ENCODE measurements around the gene PRR20G. TPM values are rescaled to one million over a fixed set of nuclear protein-coding genes. Genes with fewer than 3 reads are reported as not detected.

Gene PRR20G
- total RNA-seq, 1 experiment from 2014 or later = not detected

DNA sequence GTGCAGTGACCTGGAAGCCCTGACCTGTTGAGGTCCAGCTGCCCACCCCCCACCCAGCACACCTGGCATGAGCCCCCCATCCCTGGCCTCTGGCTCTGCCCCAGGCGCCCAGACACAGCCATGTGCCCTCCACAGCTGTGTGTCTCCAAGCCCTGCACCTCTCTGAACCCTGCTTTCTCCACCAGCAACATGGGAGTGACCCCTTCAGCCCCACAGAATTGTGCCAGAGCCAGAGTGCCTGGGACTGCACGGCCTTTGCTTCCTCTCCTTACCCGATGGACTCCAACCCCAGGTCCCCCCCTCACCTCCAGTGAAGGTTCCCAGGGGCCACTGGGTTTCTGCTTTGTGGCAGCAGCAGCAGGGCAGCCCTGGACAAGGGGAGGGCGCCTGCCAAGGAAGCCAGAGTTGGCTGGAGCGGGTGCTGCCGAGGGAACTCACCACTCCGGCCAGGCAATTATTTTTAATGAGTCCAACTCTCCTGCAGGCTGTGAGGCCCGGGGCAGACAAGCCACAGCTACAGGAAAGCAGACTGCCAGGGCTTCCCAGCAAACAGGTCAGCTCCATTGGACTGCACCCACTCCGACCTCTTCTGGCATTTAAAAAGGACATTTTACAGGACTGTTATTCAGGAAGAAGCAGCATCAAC is 24.1 kb downstream of the PRR20G start:
- peak; percentile 24 for DNase-seq (ENCODE audit: low read depth)

DNA sequence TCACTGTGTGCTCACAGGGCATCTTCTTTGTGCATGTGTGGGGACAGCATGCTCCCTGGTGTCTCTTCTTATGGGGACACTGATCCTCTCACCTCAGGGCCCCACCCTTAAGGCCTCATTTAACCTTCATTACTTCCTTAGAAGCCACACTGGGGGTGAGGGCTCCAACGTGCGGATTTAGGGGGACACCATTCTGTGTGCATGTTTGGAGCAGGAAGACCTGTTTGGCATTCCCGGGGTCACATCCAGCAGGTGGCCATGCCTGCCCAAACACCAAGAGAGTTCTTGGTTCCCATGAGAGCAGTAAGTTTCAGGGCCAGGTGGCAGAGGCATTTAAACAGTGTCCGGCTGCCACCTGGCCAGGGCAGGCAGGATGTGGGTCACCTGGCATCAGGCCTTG is 24.8 kb downstream of the PRR20G start:
- DNase-seq (ENCODE audit: low read depth) = no peak

DNA sequence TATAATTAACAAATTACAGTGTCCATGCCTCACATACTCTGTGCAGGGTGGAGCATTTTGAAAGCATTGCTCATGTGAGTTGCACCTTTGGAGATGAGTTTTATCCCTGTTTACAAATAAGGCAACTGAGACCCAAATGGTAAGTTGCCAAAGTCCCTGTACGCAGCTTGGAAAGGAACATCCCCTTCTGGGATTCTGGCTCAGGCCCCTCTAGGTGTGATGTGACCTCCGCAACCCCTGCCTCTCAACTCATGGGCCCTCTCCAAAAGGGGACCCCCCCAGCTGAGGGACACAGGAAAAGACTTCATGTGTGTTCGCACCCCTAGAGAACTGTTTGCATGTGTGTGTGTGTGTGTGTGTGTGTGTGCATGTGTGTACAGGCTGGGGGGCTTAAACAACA is 25.3 kb downstream of the PRR20G start:
- no peak for DNase-seq (ENCODE audit: low read depth)

DNA sequence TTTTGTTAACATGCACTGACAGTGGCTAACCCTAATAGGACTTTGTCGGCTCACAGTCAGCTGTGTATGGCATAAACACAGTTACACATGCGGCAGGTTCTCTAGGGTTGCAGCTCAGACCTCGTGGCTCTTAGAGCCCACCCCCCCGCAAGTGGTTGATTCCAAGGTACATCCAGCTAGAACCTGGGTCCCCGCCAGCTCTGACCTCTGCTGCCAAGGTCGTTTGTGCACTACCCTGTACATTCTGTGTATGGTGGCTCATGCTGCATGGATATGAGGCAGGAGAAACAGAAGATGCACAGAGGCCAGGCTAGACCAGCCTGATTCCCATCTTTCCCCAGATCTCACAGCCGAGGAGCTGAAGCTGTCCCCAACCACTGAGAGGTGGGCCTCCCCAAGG is 25.9 kb downstream of the PRR20G start:
- no peak for DNase-seq (ENCODE audit: low read depth)

DNA sequence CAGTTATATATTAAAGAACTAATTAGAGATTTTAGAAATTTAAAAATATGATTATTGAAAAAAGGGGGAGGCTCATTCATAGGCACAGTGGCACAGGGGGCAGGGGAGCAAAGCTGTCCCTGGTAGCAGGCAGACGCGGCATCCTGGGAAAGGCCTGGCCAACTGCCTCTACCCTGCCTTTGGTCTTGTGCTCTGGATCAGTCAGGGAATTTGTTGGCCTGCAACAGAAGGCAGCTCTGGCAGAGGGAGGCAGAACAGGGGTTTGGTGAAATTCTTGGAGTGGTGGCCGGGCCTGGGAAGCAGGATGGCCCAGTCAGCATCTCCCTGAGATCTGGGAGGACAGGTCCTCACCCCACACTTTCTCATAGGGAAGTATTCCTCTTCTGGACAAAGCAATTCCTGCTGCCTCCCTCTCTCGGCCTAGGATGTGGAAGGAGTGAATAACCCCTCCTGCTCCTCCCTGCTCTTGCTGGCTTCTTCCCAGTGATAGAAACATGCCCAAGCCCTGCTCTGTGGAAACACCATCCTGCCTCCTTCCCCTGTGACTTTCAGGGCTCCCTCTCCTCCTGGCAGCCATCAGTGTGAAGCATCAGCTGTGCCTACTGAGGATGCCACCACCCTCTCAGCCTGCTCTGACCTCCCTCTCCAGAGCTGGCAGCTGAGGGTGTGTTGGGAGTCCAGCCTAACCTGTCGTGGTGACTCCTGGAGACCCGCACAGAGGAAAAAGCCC is 26.9 kb downstream of the PRR20G start:
- DNase-seq (ENCODE audit: low read depth) = no peak

DNA sequence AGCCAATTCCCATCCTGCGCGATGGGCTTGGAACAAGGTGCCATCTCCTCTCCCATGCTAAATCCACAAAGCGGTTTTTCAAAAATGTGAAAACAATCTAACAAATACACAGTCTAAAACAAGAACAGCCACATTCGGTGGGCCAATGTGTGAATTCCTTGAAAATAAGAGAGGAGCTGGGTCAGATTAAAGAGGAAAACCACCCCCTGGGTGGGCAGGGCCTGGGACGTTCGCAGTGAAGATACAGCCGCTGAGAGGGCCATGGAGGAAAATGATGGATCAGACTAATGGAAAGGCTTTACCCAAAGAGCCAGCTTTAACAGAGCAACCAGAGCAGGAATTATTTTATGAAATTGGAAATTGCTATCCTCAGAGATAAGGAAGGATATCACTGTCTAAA is 27.4 kb downstream of the PRR20G start:
- DNase-seq (ENCODE audit: low read depth) = no peak

DNA sequence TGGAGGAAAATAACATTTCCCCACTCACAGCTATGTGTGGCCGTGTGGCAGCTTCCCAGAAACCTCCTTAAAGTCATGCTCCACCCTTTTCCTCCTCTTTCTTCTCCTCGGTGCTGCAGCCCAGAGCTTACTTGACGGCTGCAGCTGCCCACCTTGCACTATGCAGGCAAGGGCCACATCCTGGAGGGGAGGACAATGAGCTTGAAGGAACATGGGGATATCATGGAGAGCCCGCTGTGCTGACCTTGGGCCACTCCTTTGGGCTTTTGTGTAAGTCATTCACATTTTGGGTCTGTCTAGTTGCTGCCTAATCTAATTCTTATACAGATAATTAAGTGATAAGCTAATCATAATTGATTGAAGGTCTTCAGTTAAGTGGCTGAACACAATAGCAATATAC is 28.0 kb downstream of the PRR20G start:
- no peak for DNase-seq (ENCODE audit: low read depth)

DNA sequence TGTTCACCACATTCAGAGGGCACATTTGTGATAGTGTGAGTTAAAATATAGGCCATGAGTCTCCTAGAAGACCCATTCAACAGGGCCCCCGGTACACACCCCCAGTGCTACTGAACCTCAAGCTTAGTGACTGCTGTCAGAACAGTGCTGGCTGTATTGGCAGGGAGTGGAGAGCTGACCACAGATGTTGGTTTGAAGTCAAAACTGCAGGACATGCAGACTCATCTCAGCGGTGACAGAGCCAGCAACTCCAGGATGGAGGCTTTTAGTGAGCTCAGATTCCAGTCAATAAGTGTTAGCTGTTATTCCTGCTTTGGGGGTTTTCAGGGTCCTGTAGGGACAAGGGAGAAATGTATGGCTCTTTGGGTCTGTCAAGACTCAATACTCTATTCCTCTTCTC is 29.1 kb downstream of the PRR20G start:
- no peak for DNase-seq (ENCODE audit: low read depth)

DNA sequence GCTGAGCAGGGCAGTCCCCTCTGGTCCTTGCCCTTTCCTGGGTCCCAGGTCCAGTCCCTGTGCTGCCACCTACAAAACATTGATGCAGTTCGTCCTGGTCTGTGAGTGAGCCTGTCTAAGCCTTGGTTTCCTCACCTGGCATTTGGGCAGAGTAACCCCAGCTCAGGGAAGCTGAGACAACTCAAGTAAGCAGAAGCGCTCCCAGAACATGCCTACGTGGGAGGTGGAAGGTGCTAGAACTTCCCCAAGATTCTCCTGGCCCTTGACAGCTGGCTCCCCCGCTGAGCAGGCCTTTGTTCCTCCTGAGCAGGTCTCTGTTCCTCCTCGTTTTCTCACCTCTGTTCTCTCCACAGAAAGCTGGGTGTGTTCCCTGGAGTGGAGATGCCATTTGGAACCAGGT is 30.5 kb downstream of the PRR20G start:
- DNase-seq (ENCODE audit: low read depth) = no peak

DNA sequence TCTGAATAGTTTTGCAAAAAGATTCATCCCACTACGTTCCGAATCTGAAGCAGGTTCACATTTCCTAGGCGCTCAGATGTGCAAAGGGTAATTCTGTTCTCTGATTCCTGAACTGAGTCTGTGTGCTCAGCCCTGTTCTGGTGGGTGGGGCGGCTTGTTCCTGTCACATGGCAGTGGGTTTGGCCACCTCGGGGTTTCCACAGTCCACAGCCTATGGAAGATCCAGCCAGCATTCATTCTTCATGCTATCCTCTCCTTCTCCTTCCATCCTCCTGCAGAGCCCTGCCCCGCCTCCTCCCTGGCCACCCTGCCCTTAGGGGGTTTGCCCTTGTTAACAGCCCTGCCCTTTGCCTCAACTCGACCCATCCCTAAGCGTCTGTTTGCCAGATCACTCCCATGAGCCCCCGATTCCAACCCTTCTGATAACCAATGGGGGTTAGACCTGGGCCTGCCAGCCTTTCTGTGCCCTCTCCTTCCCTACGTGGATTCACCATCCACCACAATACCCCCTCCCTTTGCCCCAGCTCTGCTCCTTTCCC is 31.0 kb downstream of the PRR20G start:
- DNase-seq (ENCODE audit: low read depth) = no peak

DNA sequence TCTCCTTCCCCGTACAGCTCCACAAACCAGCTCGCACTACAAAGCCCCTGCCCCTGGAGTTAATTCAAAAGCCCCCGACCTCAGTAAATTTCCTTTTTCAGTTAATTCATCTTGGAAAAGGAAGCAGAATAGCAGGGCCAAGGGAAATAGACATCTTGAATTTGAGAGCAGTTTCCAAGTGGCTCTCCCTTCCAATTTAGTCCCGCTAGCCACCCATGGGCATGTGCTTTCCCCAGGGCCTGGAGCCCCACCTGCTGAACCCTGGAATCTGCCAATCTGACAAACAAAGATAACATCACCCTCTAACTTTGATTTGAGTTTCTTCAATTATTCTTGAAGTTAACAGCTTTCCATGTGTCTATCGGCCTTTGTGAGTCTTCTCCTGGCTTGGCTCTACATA is 31.7 kb downstream of the PRR20G start:
- DNase-seq (ENCODE audit: low read depth) = no peak

DNA sequence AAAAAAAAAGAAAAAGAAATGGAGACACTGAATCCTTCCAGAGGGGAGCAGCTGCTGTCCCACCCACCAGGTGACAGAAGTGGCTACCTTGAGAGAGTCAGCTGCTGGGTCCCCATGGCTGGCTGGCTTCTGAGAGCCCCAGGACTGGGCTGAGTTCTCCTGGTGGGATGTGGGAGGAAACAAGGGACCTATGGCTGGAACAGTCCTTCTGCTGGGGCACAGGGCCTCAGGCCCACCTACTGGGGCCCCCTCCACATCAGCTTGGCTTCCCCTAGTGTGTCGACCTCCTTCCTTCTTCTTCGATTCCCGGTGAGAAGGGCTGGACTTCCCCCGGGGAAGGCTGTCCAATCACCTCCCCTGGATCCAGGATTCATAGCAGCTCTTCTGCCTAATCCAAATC is 32.3 kb downstream of the PRR20G start:
- DNase-seq (ENCODE audit: low read depth) = no peak

DNA sequence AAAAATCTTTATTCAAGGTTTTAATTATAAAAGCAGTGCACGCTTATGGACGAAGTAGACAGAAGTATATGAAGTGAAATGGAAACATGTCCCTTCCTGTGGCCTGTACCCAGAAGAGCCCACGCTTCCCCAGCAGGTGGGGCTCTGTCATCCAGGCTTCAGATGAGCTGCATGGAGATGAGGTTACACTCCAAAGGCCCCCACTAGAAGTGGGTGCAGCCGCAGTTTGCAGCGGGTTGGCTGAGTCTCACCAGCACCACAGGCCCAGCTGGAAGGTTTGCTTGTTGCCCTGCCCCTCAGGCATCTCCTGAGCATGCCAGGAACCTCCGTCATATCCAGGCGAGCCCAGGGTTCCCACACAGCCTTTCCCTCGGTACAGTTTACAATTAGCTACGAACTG is 33.1 kb downstream of the PRR20G start:
- DNase-seq (ENCODE audit: low read depth) = peak; percentile 40

DNA sequence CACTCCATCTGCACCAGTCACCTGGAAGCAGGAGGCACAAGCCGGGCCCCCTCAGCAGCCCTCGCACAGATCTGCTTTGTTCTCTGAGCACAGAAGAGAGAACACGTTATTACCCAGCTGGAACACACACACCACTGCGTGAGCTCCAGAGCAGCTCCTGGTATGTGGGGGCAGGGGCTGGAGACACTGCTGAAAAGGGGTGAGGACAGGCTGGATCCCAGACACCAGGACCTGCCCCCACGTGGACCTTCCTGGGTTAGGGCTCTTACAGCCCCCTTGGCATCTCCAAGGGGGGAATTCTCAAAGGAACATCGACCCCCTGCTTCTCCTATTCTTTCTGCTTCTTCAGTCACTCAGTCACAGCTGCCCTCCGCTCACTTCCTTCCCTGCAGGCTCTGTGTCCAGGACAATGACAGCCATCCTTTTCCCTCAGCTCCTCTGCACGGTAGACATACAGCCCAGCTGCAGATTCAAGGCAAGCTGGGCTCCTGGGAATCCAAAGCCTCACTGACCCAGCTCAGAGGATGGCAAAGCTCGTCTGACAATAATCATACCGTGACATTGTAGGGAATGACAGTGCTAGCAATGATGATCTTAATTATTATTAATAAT is 33.7 kb downstream of the PRR20G start:
- DNase-seq (ENCODE audit: low read depth) = no peak

DNA sequence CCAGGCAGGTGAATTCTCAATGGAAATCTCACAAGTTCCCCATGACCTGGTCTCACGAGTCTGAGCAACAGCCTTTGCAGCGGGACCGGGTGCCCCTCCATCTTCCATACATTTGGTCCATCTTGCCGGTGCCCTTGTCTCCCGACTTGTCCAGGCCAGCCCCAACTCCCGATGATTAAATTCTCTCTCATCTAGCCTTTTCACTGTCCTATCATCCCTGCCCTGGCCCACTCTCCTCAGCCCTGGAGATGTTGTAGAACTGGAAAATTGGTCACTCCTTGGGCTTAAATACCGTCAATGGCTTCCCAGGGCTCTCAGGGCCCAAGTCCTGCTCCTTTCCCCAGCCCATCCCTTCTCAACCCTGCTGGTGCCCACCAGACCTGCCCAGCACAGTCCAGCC is 34.4 kb downstream of the PRR20G start:
- no peak for DNase-seq (ENCODE audit: low read depth)

DNA sequence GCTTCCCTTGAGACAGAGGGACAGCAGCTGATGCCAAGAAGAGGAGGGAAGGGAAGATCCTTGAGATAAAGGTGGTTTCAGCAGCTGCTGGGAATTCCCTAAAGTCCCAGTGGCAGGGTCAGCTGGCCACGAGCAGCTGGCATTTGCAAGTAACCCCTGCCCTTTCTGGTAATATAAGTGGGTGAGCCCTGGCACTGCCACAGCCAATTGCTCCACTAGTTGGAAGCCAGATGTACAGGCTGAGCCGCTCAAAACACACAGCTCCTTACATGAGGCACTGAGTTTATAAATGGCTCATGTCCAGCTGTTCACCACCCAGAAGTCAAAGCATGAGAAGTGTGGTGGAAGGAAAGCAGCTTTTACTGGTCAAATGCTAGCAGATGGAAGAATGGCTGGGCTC is 35.4 kb downstream of the PRR20G start:
- no peak for DNase-seq (ENCODE audit: low read depth)

DNA sequence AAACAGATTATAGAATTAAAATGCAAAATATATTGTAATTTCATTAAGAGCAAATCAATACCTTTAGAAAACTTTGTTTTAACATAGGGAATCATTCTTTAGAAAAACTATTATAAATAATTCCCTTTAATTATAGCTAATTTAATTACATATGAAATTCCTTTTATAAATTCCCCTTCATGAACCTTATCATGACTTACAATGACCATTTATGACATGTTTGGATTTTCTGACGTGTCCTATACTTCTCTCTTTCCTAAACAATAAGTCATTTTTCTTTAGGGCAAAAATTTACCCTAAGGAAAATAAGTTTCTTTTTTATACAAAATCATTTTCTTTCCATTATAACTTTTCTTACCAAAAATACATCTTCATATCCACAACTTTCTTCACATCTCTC is 37.8 kb downstream of the PRR20G start:
- DNase-seq (ENCODE audit: low read depth) = no peak

DNA sequence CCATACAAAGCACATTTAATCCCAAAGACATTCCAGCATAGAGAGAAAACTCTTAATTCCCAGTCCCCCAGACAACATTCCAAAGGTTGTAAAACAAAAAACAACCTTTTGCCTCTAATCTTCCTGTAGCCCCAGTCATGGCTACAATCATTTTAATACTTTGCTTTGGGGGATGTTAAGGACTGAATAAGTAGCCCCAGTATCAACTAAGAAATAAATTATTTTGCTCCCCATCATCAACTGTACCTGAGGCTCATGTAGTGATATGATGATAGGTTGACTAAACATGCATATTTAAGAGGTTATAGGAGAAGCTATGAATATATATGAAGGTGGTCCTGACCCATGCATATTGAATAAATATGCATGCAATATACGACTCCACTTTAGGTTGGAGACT is 40.6 kb downstream of the PRR20G start:
- DNase-seq (ENCODE audit: low read depth) = no peak

DNA sequence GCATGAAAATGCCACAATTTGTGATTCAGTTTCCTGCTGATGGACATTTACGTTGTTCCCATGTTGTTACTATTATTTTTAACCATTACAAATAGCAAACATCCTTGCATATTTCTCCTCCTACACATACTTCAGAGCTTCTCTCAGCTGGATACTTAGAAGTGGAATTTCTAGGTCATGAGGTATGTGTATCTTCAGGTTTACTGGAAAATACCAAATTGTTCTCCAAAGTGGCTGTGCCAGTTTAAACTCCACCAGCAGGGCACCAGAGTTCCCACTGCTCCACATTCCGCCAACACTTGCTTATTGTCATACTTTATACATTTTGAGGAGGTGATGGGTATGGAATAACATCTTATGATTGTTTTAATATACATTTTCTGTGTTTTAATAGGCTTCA is 49.2 kb downstream of the PRR20G start:
- DNase-seq (ENCODE audit: low read depth) = no peak

DNA sequence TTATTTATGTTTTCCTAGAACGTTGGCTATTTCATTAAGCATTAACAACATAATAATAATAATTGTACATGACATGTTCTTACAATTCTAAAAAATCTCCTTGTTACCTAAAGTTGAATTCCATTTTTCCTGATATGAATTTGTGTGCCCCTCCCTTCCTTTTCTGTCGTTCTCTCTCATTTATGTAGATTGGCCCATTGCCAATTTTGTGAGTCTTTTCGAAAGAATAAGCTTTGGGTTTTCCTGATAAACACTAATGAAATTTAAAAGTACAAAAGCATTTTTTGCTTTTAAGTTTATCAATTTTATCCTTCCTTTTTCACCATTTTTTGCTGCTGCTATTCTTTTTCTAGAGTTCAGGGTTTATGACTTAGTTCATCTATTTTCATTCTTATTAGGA is 50.0 kb downstream of the PRR20G start:
- DNase-seq (ENCODE audit: low read depth) = no peak

DNA sequence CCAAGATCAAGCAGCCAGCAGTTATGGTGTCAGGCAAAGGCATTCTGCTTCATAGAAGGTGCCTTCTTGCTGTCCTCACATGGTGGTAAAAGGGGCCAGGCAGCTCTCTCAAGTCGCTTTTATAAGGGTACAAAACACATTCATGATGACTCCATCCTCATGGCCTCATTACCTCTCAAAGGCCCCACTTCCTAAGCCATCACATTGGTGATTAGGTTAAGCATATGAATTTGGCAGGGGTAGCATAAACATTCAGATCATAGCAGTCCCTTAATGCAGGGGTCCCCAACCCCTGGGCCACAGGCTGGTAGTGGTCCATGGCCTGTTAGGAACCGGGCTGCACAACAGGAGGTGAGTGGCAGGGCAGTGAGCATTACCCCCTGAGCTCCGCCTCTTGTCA is 52.1 kb downstream of the PRR20G start:
- no peak for DNase-seq (ENCODE audit: low read depth)

DNA sequence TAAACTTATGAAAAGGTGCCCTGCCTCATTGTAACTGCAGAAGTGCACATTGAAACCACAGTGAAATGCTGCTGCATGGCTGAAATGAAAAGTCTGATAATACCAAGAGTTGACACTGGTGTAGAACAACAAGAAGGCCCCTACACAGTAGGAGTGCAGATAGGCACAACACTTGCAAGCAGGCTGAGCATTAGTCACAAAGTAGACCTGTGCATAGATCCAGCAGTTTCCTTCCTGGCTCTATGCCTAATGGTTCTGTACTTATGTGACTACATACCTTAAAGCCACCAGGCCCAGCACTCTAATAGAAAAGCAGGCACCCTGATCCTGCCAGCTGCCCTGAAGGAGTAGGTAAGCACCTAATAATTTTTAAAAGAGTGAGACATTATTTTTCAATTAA is 53.1 kb downstream of the PRR20G start:
- no peak for DNase-seq (ENCODE audit: low read depth)
